ENCODE results near the gene RNF217. TPM values are rescaled to one million over a fixed set of nuclear protein-coding genes. Genes with fewer than 3 reads are reported as not detected.

The RNF217 gene
- total and polyA plus RNA-seq, 2 of the 13 experiments (the other 11 are each of a cell fraction or from before 2014, with no cell fraction given), result 2.2 to 2.4 TPM

DNA sequence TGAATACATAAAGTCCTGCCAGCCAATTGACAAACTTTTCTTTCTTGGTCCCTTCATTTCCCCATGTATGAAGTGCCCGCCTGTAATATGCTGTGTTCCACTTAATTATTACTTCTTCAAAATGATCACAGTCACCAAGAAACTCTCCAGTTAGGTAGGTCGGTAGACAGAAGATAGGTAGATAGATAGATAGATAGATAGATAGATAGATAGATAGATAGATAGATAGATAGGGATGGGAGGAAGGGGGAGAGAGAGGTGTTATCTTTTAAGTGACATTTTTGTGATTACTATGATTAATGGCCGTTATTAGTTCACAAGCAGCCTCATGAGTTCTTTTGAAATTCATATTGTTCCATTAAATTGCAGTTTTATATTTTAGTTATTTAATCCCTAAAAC is 111.9 kb downstream of the RNF217 start:
- 41% methylated on average over 3 of the region's 3 CpGs for WGBS (ENCODE audit: low lambda C conversion rate)
- no peaks in the 10 kb centered on the region for H3K27me3 ChIP-seq (ENCODE audit: control insufficient read depth in 1 of 2, insufficient read depth in 2 of 2, low read length in 2 of 2)
- POLR2A ChIA-PET, result no interaction called here
- no peak overlapping the region for H3K9ac ChIP-seq (ENCODE audit: insufficient read depth, low read depth, low read length)
- no peak overlapping the region for H2AFZ ChIP-seq (ENCODE audit: low read length)
- in situ Hi-C loops (cut with HindIII; ENCODE audit: extremely low pct_ligation_motif_present, low pct_unique_long_range_greater_than_20kb) (no loop called here), intact Hi-C loops (cut with micrococcal nuclease; ENCODE audit: unreplicated experiment) (no loop called here)
- FAIRE-seq, result no peak
- no peak overlapping the region for H3K4me3 ChIP-seq (replicated peaks in 1 of 3; ENCODE audit: insufficient read depth in 1 of 3, low read depth in 2 of 3, low read length in 3 of 3)
- H4K20me1 ChIP-seq (ENCODE audit: insufficient read depth, low read length), result no peaks in the 10 kb centered on the region
- H3K9me3 ChIP-seq (ENCODE audit: low read length), result no peaks in the 10 kb centered on the region
- TF ChIP-seq AKNA (CRISPR knock-in tag; IDR thresholded peaks at IDR 0.05; ENCODE audit: borderline replicate concordance) (no peak), RERE (CRISPR knock-in tag; IDR thresholded peaks at IDR 0.05; ENCODE audit: low read depth) (no peak), CHD2 (IDR thresholded peaks at IDR 0.05; ENCODE audit: low read depth, low read length) (no peak), GABPB1 (CRISPR knock-in tag; IDR thresholded peaks at IDR 0.05) (no peak), XRCC5 (optimal IDR thresholded peaks at IDR 0.05; ENCODE audit: low read length) (no peak), HNRNPLL (IDR thresholded peaks at IDR 0.05; ENCODE audit: low read depth, low read length, poor library complexity, severe bottlenecking) (no peak), BATF2 (CRISPR knock-in tag; IDR thresholded peaks at IDR 0.05) (no peak), ZNF10 (CRISPR knock-in tag; IDR thresholded peaks at IDR 0.05; ENCODE audit: borderline replicate concordance, low read depth) (no peak), AHR (CRISPR knock-in tag; IDR thresholded peaks at IDR 0.05) (no peak), SRSF4 (IDR thresholded peaks at IDR 0.05; ENCODE audit: low read depth, low read length, poor library complexity, severe bottlenecking) (no peak), SETDB1 (CRISPR knock-in tag; IDR thresholded peaks at IDR 0.05; ENCODE audit: borderline replicate concordance) (no peak), ZNF558 (CRISPR knock-in tag; IDR thresholded peaks at IDR 0.05; ENCODE audit: borderline replicate concordance) (no peak), ZNF20 (CRISPR knock-in tag; IDR thresholded peaks at IDR 0.05) (no peak)
- BruUV-seq (replicated peaks), result no TSS peak
- DNase-seq (ENCODE audit: low spot score), result no peak
- no peaks in the 10 kb centered on the region for H3K79me2 ChIP-seq (ENCODE audit: insufficient read depth, low read length)
- no peaks in the 10 kb centered on the region for H3K36me3 ChIP-seq (replicated peaks in 1 of 2; ENCODE audit: control insufficient read depth in 1 of 2, insufficient read depth in 2 of 2, low read length in 2 of 2)
- no peak overlapping the region for H3K27ac ChIP-seq (ENCODE audit: extremely low read length, insufficient read depth, low read length)
- H3K4me2 ChIP-seq (ENCODE audit: low read depth, low read length), result no peak overlapping the region
- H3K4me1 ChIP-seq (ENCODE audit: insufficient read depth, low read length), result no peaks in the 10 kb centered on the region
- CTCF ChIA-PET (ENCODE audit: low intra/inter-chr PET ratio, low total read pairs), result no interaction called here
- ATAC-seq, result no peak

Data from HepG2 (cell line).